ENCODE measurements around the gene RPL38.

The RPL38 gene

DNA sequence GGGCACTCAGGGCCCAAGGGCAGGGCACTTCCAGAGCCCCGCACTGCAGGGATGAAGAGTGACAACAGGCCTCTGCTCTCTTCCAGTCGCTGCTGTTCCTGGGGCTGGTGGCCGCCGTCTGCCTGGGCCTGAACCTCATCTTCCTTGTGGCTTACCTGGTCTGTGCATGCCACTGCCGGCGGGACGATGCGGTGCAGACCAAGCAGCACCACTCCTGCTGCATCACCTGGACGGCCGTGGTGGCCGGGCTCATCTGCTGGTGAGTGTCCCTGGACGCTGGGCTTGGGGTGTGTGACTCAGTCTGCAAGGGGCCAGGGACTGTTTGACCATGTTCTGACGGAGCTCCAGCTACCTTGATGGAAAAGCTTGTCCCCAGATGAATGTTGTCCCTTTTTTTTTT, 18.9 kb downstream of the RPL38 start:
- no peak overlapping the region for H3K4me3 ChIP-seq (ENCODE audit: control insufficient read depth, low read depth, low read length)
- DNase-seq (ENCODE audit: low read depth) = no peak
- TF ChIP-seq, protein P1, sequence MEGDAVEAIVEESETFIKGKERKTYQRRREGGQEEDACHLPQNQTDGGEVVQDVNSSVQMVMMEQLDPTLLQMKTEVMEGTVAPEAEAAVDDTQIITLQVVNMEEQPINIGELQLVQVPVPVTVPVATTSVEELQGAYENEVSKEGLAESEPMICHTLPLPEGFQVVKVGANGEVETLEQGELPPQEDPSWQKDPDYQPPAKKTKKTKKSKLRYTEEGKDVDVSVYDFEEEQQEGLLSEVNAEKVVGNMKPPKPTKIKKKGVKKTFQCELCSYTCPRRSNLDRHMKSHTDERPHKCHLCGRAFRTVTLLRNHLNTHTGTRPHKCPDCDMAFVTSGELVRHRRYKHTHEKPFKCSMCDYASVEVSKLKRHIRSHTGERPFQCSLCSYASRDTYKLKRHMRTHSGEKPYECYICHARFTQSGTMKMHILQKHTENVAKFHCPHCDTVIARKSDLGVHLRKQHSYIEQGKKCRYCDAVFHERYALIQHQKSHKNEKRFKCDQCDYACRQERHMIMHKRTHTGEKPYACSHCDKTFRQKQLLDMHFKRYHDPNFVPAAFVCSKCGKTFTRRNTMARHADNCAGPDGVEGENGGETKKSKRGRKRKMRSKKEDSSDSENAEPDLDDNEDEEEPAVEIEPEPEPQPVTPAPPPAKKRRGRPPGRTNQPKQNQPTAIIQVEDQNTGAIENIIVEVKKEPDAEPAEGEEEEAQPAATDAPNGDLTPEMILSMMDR (conservative IDR thresholded peaks at IDR 0.05; ENCODE audit: control insufficient read depth, insufficient read depth, low read depth, low read length) = no peak

DNA sequence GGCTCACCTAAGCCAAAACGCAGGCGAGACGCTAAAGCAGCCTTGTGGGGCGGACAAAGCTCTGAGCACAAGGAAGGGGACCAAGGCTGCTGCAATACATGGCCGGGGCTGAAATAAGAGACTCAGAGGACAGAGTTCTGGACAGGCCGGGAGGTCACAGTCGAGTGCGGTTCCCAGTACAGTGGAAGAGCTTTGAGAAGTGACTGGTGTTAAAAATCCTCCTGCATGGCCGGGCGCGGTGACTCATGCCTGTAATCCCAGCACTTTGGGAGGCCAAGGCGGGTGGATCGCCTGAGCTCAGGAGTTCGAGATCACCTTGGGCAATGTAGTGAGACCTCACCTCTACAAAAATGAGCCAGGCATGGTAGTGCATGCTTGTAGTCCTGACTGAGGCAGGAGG, 20.4 kb downstream of the RPL38 start:
- DNase-seq (ENCODE audit: low read depth) = no peak
- no peak overlapping the region for H3K4me3 ChIP-seq (ENCODE audit: control insufficient read depth, low read depth, low read length)
- TF ChIP-seq, protein P1 (conservative IDR thresholded peaks at IDR 0.05; ENCODE audit: control insufficient read depth, insufficient read depth, low read depth, low read length) = no peak

DNA sequence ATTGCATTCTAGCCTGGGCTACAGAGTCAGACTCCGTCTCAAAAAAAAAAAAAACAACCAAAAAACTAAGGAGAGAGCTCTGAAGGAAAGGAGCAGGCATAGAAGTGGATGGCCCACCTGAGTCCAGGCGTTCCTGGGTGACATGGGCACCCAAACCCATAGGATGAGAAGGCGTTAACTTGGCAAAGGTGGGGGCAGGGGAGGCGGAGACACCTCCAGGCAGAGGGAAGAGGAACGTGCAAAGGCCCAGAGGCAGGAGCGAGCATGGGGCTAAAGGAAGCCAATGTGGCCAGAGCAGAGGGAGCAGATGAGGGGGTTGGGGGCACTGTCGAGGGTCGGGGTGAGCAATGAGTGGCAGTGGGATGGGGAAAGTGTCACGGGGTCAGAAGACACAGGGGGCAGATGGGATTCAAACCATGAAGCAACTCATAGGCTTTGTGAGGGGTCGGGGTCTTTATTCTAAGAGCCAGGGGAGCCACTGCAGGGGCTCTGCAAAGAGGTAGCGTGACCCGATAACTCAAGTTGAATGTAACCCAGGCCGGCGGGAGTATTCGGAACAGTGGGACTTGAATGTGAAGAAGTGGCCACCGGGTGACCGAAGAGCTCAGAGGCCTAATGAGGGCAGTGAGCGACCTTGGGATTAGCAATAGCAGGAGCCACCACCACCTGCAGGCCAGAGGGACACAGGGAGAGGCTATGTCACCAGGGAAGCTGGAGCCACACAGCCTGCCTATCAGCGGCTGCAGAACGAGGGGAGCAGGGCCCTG, 21.7 kb downstream of the RPL38 start:
- no peak overlapping the region for H3K4me3 ChIP-seq (ENCODE audit: control insufficient read depth, low read depth, low read length)
- TF ChIP-seq, protein P1 (conservative IDR thresholded peaks at IDR 0.05; ENCODE audit: control insufficient read depth, insufficient read depth, low read depth, low read length) = no peak

DNA sequence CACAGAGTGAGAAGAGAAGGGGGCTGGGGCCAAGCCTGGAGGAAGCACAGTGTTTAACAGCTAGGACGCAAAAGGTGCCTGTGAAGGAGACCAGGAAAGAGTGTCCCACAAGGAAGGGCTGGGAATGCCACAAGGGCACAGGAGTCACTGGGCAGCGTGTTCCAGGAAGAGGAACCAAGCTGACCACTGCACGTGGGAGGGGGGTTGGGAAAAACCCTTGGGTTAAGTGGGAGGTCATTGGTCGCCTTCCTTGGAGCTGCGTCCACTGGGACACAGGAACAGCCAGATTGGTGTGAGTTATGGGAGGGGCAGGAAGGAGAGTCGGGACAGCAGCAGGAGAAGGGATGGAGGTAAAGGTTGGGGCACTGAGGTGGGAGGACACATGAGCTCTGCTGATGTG, 22.8 kb downstream of the RPL38 start:
- no peak overlapping the region for H3K4me3 ChIP-seq (ENCODE audit: control insufficient read depth, low read depth, low read length)
- DNase-seq (ENCODE audit: low read depth) = no peak
- TF ChIP-seq, protein P1 (conservative IDR thresholded peaks at IDR 0.05; ENCODE audit: control insufficient read depth, insufficient read depth, low read depth, low read length) = no peak

More for the DNA sequence above, 21.7 kb downstream of the RPL38 start:
- no peak for DNase-seq (ENCODE audit: low read depth)

DNA sequence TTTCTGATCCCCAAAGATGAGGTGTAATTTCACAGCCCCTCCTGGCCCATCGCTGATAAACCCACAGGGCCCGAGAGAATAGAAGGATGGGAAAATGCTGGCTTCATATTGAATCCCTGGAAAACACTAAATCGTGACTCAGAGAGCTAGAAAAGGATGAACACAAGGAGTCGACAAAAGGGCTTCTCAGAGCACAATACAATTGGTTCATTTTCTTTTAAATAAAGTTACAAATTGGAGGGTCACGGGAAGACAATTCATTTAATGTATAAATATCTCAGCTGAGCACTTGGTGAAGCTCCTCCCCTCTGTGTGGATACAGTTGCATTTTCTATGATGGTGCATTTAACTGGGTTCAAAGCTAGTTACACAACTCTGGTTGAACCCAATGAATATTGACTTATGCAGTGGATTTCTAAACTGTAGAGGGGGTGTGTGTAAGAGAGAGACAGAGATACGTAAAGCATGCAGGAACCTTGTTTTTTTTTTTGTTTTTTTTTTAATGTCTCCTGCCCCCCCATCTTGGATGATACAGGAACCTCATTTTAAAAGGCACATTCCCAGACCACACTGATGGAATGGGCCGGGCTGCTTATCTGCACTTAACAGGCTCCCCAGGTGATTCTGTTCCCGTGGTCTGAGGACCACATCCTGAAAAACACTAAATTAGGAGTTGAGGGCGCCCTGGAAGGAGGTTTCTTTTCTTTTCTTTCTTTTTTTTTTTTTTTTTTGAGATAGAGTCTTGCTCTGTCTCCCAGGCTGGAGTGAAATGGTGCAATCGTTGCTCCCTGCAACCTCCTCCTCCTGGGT, 24.0 kb downstream of the RPL38 start:
- DNase-seq (ENCODE audit: low read depth) = no peak
- H3K4me3 ChIP-seq (ENCODE audit: control insufficient read depth, low read depth, low read length) = no peak overlapping the region
- TF ChIP-seq, protein P1 (conservative IDR thresholded peaks at IDR 0.05; ENCODE audit: control insufficient read depth, insufficient read depth, low read depth, low read length) = no peak

DNA sequence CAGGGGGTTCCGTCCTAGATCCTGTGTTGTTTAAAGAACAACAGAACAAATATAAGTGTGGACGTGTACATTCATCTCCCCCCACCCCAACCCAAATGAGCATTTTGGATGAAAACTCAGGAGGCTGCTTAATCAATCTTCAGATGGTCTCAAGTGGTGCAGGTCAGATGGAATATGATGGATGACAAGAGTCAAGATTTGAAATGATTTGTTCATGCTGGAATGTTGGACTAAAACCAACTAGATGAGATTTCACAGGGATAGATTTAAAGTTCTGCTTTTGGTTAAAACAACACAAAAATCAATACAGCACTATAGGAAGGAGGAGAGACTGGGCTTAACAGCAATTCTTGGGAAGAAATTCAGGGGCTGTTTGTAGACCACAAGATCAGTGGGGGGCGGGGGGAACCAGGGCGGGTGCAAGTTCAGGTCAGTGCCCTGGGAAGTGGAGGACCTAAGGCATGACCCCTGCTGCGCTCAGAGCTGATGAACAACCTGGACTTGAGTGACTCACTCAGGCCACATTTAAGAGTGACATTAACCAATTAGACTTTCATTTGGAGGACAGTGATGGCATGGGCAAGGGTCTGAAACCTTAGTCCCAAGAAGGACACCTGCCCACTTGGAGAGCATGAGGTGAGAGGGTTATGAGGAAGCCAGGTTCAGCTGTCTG, 25.0 kb downstream of the RPL38 start:
- TF ChIP-seq, protein P1 (conservative IDR thresholded peaks at IDR 0.05; ENCODE audit: control insufficient read depth, insufficient read depth, low read depth, low read length) = no peak
- DNase-seq (ENCODE audit: low read depth) = no peak
- H3K4me3 ChIP-seq (ENCODE audit: control insufficient read depth, low read depth, low read length) = no peak overlapping the region

Measured in fibroblast of mammary gland (primary cell).